GM18511 (cell line): ENCODE measurements around the gene DDX24.

ENCODE experiments used
- ATAC-seq: cut with Tn5 transposase; IDR thresholded peaks from one replicate; pipeline ENCODE4 v1.9.1; 2021; ENCODE audit warnings: mild to moderate bottlenecking, moderate library complexity; ENCODE audit not compliant: unreplicated experiment

The DDX24 gene, protein sequence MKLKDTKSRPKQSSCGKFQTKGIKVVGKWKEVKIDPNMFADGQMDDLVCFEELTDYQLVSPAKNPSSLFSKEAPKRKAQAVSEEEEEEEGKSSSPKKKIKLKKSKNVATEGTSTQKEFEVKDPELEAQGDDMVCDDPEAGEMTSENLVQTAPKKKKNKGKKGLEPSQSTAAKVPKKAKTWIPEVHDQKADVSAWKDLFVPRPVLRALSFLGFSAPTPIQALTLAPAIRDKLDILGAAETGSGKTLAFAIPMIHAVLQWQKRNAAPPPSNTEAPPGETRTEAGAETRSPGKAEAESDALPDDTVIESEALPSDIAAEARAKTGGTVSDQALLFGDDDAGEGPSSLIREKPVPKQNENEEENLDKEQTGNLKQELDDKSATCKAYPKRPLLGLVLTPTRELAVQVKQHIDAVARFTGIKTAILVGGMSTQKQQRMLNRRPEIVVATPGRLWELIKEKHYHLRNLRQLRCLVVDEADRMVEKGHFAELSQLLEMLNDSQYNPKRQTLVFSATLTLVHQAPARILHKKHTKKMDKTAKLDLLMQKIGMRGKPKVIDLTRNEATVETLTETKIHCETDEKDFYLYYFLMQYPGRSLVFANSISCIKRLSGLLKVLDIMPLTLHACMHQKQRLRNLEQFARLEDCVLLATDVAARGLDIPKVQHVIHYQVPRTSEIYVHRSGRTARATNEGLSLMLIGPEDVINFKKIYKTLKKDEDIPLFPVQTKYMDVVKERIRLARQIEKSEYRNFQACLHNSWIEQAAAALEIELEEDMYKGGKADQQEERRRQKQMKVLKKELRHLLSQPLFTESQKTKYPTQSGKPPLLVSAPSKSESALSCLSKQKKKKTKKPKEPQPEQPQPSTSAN

DNA sequence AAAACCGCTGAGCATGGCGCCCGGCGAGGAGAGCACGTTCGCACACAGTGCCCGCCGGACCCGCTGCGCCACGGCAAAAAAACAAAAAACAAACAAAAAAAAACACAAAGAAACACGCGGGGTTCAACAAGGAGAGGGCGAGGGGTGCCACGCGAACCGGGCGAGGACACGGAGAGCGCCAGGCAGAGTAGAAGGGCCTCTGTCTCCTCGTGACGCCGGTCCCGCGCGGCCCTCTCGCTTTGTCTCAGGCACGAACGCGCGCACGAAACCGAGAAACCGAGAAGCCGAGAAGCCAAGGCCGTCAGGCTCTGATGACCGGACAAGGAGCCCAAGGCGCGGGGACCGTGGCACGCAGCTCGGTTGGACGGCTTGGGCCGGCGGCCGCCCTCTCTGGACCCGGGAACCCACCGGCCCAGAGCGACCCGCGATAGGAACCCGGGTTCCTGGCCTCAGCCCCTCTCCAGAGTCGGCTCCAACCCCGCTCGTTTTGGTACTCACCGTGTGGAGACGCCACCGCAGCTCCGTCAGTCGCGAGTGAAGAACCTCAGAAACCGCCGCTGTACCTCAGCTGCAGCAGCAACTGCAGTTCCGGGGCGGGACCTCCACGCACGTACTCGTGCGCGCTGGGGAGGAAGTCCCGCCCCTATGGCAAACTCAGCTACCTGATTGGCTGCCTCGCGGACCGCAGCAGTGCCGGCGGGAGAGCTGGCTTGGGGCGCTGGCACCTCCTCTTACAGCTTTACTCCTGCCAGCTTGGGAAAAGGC, at the start of gene DDX24, which contains the start of gene IFI27L1:
Gene DDX24 (minus strand): TSS at position 582 of the 765 bp plus-strand sequence. CDS start 1,460 bp downstream, outside the sequence.
Gene IFI27L1 (plus strand): TSS at position 690 of the 765 bp plus-strand sequence. CDS start 15,628 bp downstream, outside the sequence.
- peak; percentile 97 for ATAC-seq

DNA sequence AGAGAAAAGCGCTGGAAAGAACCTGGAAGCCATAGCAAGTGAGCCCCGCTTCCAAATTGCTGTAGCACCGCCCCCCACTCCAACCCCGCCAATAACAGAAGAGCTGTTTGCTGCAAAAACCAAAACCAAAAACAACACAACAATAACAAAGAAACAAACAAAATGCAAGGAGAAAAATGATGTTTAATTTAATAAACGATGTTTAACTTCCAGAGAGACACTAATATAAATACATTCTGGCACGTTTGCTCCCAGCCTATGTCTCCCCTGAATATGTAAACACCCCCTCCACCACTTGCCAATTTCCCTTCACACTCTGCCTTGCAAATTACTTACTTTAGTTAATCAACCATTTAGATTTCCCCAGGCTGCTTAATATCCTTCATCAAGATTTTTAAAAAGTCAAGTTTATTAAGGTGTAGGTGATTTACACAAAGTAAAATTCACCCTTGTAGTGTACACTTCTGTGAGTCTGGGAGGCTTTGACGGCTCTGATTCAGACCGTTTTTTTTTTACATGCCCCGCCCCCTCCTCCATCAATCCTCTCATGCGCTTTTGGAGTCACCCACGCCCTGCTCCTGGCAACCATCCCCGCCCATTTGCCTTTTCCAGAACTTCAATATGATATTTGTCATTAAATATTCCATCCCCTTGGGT, 48.9 kb upstream of the DDX24 start:
- ATAC-seq: no peak

DNA sequence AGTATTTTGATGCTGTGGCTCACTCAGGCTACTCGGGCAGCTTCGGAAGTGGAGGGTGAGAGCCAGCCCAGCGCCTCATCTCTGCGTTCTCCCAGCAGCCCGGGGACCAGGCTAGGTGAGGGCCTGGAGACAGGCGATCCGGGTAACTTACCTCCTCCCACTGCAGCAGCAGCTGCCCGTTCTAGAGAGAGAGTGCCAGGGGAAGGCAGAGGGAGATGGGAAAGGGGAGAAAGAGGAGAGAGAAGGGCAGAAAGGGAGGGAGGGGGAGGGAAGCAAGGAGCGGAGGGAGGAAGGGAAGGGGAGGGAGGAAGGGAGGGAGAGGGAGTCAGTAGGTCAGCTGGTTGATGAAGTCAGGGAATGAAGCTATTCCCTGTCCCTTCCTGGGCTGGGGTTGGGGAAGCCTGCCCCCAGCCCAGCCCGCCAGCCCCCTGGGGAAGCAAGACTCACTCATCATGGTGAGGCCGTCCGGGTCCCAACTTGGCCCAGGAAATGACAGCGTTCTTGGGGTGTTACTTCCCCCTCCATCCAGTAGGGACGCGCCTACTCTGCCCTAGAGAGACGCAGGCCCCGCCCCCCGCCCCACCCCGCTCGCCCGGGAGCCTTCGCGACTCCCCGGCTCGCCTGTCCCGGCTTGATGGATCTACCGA, 48.2 kb upstream of the DDX24 start, which contains the start of gene IFI27L2:
Gene IFI27L2 (minus strand): TSS at position 494 of the 647 bp plus-strand sequence. CDS start 40 bp downstream, at position 454.
- peak; percentile 97 for ATAC-seq

DNA sequence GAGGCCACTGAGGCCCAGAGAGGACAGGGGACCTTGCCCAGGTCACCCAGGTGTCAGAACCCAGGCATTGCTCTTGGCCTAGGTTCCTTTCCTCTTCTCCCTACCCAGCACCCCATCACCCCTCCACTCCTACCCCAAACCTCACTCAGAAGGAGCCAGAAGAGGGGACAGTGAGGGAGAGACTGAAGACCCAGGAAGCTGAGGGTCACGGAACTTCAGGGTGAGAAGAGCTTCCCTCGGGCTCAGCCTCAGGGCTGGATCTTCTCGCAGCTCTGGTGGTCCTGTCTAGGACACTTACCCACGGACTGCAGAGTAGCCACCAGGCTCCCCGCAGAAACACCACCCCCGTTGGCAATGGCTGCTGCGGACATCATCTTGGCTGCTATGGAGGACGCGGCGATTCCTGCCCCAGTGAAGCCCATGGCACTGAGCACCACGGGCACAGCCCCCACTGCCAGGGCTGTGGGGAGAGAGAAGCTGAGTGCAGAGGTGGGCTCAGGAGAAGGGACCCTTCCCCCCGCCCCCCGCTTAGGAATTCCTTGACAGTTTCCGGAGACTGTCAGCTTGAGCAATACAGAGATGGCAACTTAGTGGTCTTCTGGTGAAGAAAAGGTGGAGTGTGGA, 47.3 kb upstream of the DDX24 start:
- ATAC-seq: no peak

DNA sequence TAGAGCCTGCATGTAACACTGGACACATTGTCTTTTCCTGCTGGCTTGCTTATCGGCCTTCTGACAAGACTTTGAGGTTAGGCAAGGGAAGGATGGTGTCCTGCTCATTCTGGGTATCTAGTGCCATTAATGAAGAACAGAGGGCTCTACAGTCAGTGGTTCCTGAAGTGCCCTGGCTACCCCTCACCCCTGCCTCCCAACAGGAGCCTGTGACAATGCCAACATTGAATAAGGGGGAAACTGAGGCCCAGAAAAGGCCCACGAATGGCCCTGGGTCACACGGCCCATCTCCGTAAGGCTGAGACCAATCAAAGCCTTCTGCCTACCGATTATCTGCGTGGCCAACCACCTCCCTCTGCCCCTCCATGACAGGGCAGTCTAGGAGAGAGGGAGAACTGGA, 46.3 kb upstream of the DDX24 start:
- no peak for ATAC-seq

DNA sequence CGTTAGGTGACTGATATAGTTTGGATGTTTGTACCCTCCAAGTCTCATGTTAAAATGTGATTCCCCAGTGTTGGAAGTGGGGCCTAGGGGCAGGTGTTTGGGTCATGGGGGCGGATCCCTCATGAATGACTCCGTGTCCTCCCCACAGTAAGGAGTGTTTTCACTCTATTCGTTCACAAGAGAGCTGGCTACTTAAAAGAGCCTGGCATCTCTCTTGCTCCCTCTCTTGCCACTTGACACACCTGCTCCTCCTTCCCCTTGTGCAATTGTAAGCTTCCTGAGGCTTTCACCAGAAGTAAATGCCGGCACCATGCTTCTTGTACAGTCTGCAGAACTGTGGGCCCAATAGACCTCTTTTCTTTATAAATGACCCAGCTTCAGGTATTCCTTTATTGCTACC, 45.8 kb upstream of the DDX24 start:
- ATAC-seq: no peak

DNA sequence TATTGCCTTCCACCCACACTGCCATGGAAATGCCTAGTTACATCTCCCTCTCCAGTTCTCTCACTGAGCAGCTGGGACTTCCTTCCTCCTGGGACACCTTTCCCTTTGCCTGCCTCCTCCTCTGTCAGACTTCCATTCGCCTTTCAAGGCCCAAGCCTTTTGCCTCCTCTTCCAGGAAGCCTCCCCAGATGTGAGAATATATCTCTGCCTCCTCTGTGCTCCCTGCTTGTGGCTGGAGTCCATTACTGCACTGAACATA, 45.3 kb upstream of the DDX24 start:
- ATAC-seq: no peak

DNA sequence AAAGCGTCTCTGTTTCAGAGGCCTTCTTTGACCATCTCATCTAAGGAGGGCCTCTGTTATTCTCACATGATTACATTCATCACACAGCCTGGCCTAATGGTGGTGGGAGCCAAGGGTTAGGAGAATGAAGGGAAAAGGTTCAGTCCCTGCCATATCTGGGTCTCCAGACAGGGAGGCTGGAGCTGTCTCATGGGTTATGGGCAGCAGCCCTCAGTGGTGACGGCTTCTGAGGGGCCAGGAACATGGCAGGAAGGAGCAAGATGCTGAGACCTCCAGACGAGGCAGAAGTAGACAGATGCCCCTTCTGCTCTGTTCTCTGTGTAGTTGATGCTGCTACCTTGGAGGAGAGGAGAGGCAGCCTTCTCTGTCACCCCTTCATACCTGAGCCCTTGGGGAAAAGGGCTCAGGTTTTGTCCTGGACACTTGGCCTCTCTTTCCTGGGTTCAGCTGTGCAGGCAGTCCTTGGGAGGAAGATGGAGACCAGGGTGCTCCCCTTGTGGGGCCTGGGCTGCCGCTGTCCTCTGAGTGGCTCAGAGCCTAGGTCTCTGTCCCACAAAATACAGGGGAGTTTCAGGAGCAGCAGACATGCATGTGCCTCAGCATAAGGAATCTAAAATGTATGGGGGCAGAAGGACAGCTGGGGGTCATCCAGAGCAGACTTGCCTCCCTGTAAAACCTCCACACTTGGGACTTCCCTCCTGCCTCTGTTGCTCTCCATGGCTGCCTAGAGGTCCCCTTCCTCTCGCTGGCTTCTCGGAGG, 44.8 kb upstream of the DDX24 start:
- ATAC-seq: no peak

DNA sequence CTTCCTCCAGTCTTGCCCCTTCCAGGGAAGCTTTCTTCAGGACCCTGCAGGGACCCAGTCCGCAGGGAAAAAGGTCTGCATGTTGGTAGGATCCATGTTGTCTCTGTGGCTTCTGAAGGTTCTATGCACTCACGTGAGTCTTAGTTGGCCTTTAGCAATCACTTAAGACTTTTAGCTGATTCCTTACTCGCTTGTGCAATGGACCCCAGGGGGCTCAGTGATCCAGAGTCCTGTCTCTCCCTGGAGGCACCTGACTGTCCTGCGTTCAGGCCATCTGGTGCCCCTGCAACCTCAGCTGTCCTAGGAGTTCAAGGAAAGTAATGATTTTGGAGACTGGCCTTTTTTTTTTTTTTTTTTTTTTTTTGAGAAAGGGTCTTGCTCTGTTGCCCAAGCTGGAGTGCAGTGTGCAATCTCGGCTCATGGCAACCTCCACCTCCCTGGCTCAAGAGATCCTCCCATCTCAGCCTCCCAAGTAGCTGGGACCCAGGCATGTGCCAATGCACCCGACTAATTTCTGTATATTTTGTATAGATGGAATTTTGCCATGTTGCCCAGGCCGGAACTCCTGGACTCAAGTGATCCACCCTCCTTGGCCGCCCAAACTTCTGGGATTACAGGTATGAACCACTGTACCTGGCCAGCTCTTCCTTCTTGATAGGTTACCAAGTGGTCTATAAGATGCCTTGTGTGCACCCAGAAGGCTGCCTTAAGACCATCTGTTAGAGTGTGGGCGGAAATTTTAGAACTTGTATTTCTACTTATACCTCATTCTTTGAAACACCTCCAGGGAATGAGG, 43.8 kb upstream of the DDX24 start:
- ATAC-seq: no peak

DNA sequence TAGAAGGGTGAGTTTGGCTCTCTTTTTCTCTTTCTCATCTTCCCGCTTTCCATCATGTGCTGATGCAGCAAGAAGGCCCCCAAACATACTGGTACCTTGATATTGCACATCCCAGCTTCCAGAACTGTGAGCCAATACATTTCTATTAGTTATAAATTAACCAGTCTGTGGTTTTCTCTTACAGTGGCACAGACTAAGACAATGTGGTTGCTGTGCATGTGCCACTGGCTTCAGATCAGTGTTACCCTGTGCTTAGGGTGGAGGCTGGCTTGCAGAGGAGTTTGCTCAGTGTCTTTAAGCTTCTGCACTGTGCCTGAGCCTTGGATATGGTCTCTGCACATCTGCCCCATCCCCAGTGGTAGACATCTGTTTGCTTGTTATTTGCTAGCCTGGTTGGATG, 42.9 kb upstream of the DDX24 start:
- no peak for ATAC-seq

DNA sequence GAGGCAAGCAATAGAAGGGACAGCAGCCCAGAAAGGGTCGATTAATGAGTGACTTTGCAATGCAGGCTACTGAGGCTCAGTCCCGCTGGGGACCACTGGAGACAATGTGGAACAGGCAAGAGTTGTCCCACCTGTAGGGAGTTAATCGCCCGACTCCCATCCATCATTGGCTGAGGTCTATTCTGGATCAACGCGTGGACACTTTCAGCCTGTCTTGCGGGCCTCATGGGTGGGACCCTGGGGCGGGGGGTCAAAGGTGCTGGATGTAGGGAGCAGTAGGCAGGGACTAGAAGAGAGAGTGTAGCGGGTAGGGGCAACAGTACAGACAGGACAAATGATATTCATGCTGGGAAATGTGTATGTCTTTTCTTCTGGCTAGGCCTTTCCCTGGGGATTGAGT, 42.3 kb upstream of the DDX24 start:
- no peak for ATAC-seq

DNA sequence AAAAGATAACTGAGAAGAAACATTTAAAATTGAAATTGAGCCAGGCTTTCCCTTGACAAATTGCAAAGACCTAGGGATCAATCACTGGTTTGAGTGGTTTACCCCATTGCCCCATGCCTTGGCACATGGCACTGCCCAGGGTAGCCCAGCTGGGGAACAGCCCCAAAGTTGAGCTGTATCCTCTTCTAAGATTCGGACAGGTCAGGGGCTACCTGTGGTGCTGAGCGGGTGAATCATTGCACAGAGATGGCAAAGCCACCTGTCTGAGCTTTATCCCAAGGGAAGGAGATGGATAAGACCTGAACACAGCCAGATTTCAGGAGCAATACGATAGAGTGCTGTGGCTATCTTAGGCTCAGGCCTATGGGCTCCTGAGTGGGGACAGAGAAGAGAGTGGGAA, 41.4 kb upstream of the DDX24 start:
- no peak for ATAC-seq

DNA sequence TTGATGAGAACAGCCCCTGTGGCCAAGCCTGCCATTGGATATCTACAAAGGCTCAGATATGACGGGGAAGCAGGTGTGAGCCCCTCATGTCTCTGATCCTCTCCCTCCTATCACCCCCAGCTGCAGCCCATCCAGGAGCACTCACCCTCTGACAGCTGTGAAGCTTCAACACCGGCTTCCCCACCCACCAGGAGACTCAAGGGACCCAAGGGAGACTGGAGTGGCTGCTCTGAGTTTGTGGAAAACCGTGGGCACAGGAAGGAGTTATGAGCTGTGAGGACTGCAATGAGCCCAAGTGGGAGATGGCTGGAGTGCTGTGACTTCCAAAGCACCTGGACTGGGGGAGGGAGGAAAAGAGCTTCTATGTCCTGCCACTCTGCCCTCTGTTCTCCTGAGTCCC, 40.5 kb upstream of the DDX24 start:
- ATAC-seq: no peak

DNA sequence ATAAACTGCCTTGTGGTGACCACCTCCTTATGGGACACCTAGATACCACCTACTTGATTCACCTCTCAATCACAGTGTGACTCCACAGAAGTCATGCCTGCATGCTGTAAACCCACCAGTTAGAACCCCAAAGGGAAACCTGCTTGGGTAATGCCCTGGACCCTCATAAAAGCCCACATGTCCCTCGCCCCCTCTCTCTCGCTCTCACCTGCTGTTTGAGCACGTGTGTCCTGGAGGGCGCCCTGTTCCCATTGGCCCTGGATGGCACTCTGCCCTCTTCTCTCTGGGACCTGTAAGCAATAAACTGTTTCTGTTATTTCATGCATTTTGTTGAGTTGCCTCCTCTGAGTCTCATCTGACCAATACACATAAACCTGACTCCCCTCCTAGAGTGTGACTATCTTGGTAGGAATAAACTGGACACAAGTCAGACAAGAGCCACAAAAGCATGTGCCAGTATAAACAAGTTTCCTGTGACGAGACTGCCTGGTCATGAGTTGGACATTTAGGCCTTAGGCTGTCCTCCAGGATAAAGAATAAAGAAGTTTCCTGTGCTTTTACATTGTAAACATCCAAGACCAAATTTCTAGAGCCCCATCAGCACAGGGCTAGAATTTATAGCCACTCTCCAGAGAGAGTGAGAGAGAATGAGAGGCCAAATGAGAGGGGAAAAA, 39.8 kb upstream of the DDX24 start:
- ATAC-seq: no peak

DNA sequence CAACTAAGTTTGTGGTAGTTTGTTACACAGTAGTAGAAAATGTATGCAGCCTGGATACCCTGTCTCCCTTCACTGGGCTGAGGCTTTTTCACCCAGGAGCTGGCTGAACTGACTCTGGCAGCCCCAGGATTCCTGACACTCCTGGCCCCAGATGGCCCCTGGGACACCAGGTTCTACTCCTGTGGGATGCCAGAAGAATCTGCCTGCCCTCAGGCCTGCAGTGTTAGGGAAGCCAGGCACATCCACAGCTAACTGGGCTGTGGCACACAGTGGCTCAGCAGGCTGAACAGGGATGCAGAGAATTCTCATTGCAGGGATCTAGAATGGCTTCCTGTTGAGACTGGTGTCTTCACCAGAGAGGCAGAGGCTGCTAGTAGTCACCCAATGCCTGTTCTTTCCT, 38.1 kb upstream of the DDX24 start:
- no peak for ATAC-seq

DNA sequence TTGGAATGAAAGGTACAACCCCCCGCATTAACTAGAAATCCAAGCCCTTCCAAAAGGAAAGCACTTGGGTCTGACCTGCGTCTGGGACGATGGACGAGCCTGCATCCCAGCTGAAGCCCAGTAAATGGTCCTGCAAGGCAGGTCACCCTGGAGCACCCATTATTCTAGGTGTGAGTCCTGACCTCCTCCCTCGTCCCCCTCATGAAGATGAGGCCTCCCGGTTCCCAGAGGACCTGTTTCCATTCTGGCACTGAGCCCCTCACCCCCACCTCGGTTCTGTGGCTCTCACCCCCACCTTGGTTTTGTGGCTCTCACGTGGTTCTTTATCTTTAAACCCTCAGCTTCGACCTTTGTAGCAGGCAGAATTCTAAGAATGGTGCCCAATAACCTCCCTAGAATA, 36.9 kb upstream of the DDX24 start:
- no peak for ATAC-seq

DNA sequence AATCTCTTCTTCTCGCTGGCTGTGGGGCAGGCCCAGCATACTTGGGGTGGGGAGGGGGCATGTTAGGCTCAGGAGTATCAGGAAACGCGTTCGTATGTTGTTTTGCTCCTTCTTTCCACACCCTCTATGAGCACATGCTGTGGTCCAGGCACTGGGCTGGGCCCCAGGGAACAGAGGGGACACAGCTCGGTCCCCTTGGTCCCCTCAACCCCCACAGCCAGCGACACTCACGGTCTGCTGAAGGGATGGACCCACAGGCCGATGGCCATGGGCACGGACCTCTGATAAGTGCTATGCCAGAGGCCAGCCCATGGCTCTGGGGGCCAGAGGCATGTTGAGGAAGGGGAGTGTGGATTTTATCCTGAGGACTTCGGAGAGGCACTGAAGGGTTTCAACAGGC, 35.7 kb upstream of the DDX24 start:
- no peak for ATAC-seq

DNA sequence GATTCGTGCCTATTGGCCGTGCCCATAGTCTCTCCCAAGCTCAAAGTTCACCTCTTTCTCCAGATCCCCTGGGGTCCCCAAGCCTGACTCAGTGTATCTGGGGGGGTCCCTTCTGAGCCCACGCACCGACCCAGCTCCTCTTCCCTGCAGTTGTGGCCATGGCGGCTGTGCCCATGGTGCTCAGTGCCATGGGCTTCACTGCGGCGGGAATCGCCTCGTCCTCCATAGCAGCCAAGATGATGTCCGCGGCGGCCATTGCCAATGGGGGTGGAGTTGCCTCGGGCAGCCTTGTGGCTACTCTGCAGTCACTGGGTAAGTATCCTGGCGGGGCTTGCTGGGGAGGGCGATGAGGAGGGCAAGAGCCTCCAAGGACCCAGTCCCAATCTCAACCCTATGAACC, 34.6 kb upstream of the DDX24 start:
- no peak for ATAC-seq
